ENCODE data around the gene MTFP1.
A peak's percentile ranks its signal among the peaks of the same experiment; 100 is the strongest.

The MTFP1 gene

DNA sequence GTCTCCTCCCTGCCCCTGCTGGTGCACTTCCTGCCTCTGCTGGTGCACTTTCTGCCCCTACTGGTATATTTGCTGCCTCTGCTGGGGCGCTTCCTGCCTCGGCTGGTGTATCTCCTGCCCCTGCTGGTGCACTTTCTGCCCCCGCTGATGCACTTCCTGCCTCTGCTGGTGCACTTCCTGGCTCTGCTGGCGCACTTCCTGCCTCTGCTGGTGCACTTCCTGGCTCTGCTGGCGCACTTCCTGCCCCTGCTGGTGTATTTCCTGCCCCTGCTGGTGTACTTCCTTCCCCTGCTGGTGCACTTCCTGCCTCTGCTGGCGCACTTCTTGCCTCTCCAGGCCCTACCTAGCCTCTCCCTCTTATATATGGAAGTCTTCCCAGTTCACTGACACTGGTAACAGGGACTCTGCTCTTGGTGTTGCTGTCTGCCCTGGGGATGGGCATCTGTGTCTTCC, 10.1 kb downstream of the MTFP1 start:
- no peak overlapping the region for H3K27ac ChIP-seq
- TF ChIP-seq ZFX (IDR thresholded peaks at IDR 0.05; ENCODE audit: borderline replicate concordance) = no peak

DNA sequence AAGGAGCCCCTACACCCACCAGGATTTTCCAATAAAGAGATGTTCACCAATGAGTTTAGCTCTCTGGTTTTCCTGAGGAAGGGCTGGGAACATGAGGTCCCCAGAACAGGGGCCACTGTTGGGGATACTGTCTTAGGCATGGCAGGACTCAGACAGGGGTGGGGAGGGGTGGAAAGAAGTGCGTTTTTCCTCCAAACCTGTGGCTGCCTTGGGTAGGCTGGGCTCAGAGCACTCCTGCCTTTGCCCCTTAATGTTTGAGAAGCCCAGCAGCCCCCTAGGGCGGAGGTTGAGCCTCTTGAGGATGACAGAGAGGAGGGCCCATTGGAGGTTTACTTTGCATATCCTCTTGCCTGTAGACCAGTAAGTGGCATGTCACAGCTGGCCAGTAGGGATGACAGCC, 10.6 kb downstream of the MTFP1 start:
- no peak overlapping the region for H3K27ac ChIP-seq
- TF ChIP-seq ZFX (IDR thresholded peaks at IDR 0.05; ENCODE audit: borderline replicate concordance) = no peak
- TF ChIP-seq, protein P1, sequence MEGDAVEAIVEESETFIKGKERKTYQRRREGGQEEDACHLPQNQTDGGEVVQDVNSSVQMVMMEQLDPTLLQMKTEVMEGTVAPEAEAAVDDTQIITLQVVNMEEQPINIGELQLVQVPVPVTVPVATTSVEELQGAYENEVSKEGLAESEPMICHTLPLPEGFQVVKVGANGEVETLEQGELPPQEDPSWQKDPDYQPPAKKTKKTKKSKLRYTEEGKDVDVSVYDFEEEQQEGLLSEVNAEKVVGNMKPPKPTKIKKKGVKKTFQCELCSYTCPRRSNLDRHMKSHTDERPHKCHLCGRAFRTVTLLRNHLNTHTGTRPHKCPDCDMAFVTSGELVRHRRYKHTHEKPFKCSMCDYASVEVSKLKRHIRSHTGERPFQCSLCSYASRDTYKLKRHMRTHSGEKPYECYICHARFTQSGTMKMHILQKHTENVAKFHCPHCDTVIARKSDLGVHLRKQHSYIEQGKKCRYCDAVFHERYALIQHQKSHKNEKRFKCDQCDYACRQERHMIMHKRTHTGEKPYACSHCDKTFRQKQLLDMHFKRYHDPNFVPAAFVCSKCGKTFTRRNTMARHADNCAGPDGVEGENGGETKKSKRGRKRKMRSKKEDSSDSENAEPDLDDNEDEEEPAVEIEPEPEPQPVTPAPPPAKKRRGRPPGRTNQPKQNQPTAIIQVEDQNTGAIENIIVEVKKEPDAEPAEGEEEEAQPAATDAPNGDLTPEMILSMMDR (IDR thresholded peaks at IDR 0.05) = no peak

DNA sequence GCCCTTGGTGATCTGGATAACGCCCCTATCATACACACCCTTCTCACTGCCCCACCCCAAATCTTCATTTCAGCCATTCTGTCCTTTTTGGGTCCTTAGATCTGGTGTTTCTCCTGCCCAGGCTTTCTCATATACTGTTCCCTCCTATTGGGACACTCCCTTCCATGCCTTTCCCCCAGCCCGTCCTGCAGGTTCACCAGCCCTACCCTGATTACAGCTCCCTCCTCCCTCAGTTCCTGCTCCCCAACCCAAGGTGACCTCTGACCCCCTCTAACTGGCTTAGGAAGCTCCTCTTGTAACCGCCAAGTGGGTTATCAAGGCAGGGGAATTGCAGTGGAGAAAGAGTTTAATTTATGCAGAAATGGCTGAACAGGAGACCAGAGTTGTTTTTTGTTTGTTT, 13.0 kb downstream of the MTFP1 start:
- no peak overlapping the region for H3K27ac ChIP-seq
- no peak for TF ChIP-seq ZFX (IDR thresholded peaks at IDR 0.05; ENCODE audit: borderline replicate concordance)
- TF ChIP-seq, protein P1 (IDR thresholded peaks at IDR 0.05) = no peak

DNA sequence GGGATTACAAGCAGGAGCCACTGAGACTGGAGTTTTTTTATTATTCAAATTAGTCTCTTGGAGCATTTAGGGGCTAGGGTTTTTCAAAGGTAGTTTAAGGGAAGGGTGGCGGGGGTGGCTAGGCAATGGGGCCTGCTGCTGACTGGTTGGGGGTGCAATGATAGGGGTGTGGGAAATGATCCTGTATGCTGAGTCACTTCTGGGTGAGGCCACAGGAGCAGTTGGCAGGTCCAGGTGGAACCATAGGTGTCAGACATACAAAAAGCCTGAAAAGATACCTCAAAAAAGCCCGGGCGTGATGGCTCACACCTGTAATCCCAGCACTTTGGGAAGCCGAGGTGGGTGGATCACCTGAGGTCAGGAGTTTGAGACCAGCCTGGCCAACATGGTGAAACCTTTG, 13.7 kb downstream of the MTFP1 start:
- H3K27ac ChIP-seq = no peak overlapping the region
- TF ChIP-seq, protein P1 (IDR thresholded peaks at IDR 0.05) = no peak
- no peak for TF ChIP-seq ZFX (IDR thresholded peaks at IDR 0.05; ENCODE audit: borderline replicate concordance)

DNA sequence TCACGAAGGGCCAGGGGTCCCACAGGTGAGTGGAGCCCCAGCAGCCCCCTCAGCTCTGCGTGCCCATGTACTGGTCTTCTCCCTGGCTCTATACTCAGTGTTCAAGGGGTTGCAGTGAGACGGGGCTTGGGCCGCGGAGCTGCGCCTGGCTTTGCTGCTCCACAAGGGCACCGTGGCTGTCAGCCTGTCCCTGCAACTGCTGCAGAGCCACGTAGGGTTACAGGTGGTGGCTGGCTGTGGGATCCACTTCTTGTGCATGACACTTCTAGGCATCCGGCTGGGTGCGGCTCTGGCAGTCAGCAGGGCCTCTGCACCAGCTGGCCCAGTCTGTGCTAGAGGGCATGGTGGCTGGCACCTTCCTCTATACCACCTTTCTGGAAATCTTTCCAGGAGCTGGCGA, 14.3 kb downstream of the MTFP1 start:
- TF ChIP-seq, protein P1 (IDR thresholded peaks at IDR 0.05) = no peak
- no peak for TF ChIP-seq ZFX (IDR thresholded peaks at IDR 0.05; ENCODE audit: borderline replicate concordance)
- no peak overlapping the region for H3K27ac ChIP-seq

DNA sequence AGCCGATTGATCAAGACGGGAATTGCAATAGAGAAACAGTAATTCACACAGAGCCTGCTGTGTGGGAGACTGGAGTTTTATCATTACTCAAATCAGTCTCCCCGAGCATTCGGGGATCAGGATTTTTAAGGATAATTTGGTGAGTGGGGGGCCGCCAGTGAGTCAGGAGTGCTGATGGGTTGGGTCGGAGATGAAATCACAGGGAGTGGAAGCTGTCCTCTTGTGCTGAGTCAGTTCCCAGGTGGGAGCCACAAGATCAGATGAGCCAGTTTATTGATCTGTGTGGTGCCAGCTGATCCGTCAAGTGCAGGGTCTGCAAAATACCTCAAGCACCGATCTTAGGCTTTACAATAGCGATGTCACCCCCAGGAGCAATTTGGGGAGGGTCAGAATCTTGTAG, 15.5 kb downstream of the MTFP1 start:
- no peak for TF ChIP-seq ZFX (IDR thresholded peaks at IDR 0.05; ENCODE audit: borderline replicate concordance)
- TF ChIP-seq, protein P1 (IDR thresholded peaks at IDR 0.05) = no peak
- no peak overlapping the region for H3K27ac ChIP-seq

DNA sequence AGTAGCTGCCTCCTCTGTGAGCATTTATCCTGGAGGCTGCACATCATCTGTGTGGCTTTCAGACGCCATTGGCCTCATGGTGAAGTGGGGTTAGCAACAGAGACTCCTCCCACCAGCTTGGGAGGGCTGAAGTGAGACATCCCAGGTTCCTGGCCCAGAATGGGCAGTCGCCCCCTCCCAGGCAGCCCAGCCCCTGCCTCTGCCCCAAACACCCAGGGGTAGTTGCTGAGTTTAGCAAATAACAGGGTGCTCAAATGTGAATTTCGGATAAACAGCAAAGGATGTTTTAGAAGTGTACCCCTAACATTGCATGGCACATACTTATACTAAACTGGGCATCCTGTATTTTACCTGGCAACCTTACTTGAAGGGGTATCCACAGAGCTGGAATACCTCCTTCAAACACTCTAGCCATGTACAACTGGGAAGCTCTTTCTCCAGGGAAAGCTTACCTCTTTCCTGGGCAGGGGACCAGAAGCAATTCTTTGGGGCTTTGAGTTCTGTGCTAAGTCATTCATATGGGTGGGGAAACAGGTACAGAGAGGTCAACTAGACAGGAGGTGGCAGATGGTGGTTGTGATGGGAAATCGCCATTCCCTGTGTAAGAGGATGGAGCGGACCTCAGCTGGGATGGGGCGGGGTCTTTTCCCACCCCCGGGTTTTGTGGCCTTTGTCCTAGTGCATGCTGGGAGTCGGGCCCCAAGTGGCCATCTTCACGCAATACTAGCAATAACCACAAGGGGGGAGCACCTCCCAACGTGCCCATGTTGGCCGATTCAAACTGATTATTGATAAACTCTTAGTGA, 19.3 kb downstream of the MTFP1 start:
- TF ChIP-seq, protein P1 (IDR thresholded peaks at IDR 0.05) = peak; percentile 83
- no peak for TF ChIP-seq ZFX (IDR thresholded peaks at IDR 0.05; ENCODE audit: borderline replicate concordance)
- H3K27ac ChIP-seq = no peak overlapping the region

All from 22Rv1 (cell line).